ENCODE data around the gene SLC12A7.

The SLC12A7 gene

DNA sequence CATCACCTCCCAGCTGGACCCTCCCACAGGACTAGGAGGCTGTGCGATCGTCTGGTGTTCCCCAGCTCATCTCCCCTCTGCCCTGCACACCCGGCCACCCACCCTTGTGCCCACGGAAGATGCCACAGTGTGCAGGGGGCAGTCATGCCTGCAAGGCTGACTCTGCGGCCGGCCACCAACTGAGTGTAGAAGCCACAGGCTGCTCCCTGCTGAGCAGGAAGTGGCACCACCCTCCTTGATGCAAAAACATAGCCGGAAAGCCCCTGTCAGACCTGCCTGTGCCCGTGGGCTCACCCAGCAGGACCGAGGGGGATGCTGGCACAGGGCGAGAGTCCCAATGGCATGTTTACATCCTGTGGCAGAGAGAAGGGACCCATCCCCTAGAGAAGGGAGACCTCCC lies 40.3 kb upstream of the SLC12A7 start:
- DNase-seq (ENCODE audit: low read depth in 1 of 2, low spot score in 1 of 2): no peak
- in situ Hi-C loops (cut with HindIII; ENCODE audit: low pct_unique_long_range_greater_than_20kb, low sequenced_read_pairs): no loop called here
- no peak for TF ChIP-seq JUND (IDR thresholded peaks at IDR 0.05; ENCODE audit: low read depth)

DNA sequence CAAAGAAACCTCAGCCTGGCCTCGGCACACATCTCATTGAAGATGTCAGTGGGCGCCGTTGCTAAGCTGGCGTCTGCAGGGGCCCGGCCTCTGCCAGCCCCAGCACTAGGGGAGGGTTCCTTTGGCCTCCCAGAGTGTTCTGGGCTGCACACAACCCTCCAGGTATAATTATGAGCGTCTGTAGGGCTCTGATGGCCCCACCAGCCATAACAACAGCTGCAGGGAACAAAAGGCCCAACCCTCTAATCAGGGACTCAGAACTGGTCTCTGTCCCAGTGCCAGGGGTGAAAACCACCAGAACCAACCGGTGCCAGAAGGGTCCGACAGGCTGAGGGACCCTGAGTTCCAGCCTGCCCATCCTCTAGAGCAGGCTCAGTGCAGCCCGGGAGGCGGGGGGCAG lies 39.5 kb upstream of the SLC12A7 start:
- TF ChIP-seq JUND (IDR thresholded peaks at IDR 0.05; ENCODE audit: low read depth): no peak
- in situ Hi-C loops (cut with HindIII; ENCODE audit: low pct_unique_long_range_greater_than_20kb, low sequenced_read_pairs): no loop called here
- no peak for DNase-seq (ENCODE audit: low read depth in 1 of 2, low spot score in 1 of 2)

DNA sequence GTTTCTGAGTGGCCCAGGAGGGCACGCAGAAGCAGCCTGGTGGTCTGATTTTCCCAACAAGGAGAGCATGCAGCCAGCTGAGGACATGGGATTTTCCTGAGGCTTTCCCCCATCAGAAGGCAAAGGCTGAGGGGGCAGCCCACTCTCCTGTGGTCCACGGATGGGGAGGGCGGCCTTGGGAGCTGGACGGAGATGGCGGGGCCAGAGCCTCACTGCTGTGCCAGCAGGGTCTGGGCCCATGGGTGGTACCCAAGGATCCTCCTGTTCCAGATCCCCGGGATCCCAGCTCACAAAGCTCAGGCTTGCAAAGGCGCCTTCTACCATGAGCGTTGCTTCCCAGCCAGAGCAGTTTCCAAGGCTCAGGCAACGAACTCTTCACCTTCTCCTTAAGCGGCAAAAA lies 39.0 kb upstream of the SLC12A7 start:
- no peak for DNase-seq (ENCODE audit: low read depth in 1 of 2, low spot score in 1 of 2)
- in situ Hi-C loops (cut with HindIII; ENCODE audit: low pct_unique_long_range_greater_than_20kb, low sequenced_read_pairs): no loop called here
- no peak for TF ChIP-seq JUND (IDR thresholded peaks at IDR 0.05; ENCODE audit: low read depth)

DNA sequence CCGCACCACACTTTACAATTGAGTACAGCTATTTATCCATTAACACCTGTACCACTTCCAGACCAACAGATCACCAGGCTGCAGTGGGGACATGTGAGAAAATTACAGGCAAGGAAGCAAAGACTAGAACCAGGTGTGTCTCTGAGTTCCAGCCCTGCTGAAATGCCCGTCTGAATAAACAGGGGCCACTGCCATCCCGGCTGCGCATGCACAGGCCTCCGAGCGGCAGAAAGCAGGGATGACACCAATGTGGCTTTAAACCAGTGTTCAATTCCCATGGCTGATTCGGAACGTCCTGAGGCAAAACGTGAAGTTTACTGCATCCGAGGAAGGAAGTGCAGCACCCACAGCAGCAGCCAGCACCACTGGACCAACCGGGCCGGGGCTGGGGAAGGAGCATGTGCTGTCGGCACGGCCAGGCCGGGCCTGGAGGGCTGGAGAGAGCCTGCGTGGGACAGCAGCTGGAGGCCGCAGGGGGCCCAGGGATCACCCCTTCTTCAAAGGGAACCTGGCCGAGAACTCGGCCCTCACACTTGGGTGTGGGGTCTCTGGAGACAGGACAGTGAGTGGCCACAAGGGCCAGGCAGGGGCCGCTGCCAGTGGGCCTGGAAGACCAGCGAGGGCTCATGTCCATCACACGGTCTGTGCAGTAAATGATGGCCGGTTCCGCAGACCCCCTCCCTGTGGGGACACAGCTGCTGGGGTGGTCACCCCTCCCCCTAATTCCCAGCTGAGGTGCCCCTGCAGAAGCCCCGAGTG lies 33.0 kb upstream of the SLC12A7 start:
- in situ Hi-C loops (cut with HindIII; ENCODE audit: low pct_unique_long_range_greater_than_20kb, low sequenced_read_pairs): no loop called here
- no peak for TF ChIP-seq JUND (IDR thresholded peaks at IDR 0.05; ENCODE audit: low read depth)
- no peak for DNase-seq (ENCODE audit: low read depth in 1 of 2, low spot score in 1 of 2)

DNA sequence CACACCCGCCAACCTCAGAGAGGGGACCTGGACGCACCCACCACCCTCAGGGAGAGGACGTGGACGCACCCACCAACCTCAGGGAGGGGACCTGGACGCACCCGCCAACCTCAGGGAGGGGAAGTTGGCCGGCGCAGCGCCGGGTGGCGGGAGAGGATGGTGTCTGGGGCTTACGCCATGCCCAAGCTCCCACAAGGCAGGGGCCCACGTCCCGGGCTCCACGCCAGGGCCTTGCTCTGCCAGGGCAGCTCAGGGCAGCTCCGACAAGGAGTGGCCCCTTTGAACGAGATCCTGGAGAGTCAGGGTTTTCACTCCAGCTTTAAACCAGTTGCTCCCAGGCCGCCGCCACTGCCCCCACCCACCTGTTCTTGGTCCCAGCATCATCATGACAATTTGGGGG lies 32.2 kb upstream of the SLC12A7 start:
- TF ChIP-seq JUND (IDR thresholded peaks at IDR 0.05; ENCODE audit: low read depth): no peak
- in situ Hi-C loops (cut with HindIII; ENCODE audit: low pct_unique_long_range_greater_than_20kb, low sequenced_read_pairs): no loop called here
- DNase-seq (ENCODE audit: low read depth in 1 of 2, low spot score in 1 of 2): no peak

DNA sequence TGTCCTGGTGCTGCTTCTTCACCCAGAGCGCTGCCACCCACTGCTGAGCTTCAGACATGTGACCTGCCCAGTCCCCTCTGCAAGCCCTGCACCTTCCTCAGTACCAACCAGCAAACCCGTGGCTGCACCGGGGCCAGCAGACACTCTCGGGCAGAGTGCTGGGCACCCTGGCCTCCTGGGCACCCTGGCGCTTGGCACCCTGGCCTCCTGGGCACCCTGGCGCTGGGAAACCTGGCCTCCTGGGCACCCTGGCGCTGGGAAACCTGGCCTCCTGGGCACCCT lies 31.7 kb upstream of the SLC12A7 start:
- TF ChIP-seq JUND (IDR thresholded peaks at IDR 0.05; ENCODE audit: low read depth): no peak
- in situ Hi-C loops (cut with HindIII; ENCODE audit: low pct_unique_long_range_greater_than_20kb, low sequenced_read_pairs): no loop called here

DNA sequence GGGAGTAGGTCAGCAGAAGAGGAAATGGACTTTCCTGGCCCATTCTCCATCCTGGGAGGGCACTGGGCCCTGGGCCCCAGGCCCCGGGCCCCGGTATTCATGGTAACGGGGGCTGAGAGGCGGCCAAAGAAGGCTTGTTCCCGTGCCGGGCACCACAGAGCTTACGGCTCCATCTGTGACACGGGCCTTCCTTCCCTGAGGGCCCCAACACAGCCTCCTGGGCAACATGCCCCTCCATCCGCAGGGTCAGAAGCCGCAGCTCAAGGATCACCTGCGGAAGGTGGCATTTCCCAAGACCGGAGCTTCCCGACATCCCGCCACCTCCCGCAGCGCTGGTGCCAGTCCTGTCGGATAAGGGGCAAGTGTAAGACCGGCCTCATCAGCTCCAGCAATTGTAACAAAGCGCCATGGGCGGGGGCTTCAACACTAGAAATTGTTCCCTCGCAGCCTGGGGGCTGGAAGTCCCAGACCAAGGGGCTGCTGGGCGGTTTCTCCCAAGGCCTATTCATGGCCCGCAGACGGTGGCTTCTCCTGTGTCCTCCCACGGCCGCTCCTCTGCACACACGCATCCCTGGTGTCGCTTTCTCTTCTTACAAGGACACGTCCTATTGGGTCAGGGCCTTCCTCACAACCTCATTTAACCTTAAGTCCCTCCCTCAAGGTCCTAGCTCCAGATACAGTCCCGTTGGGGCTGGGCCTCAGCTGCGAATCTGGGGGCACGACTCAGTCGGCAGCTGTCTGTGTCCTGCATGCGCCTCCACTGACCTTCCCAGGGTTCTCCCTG lies 31.2 kb upstream of the SLC12A7 start:
- no peak for TF ChIP-seq JUND (IDR thresholded peaks at IDR 0.05; ENCODE audit: low read depth)
- no peak for DNase-seq (ENCODE audit: low read depth in 1 of 2, low spot score in 1 of 2)
- in situ Hi-C loops (cut with HindIII; ENCODE audit: low pct_unique_long_range_greater_than_20kb, low sequenced_read_pairs): no loop called here

More for the DNA sequence above, 31.7 kb upstream of the SLC12A7 start:
- no peak for DNase-seq (ENCODE audit: low read depth in 1 of 2, low spot score in 1 of 2)

DNA sequence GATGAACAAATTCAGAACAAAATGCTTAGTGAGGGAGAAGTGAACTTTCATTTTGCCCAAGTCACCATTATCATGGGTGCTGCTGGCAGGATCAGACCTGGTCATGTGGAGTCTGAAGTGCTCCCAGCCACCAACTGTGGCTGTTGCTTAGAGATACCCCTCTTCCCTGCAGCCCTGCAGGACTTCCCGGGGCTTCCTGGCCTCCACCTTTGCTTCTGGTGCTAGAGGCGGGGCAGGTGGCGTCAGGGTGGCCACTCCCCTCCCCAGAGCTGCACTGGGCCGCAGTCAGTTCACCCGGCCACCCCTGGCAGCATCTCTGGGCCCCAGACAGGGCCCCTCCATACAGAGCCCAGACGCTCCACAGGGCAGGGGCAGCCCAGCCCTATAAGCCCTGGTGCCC lies 30.0 kb upstream of the SLC12A7 start:
- no peak for DNase-seq (ENCODE audit: low read depth in 1 of 2, low spot score in 1 of 2)
- in situ Hi-C loops (cut with HindIII; ENCODE audit: low pct_unique_long_range_greater_than_20kb, low sequenced_read_pairs): no loop called here
- TF ChIP-seq JUND (IDR thresholded peaks at IDR 0.05; ENCODE audit: low read depth): no peak

DNA sequence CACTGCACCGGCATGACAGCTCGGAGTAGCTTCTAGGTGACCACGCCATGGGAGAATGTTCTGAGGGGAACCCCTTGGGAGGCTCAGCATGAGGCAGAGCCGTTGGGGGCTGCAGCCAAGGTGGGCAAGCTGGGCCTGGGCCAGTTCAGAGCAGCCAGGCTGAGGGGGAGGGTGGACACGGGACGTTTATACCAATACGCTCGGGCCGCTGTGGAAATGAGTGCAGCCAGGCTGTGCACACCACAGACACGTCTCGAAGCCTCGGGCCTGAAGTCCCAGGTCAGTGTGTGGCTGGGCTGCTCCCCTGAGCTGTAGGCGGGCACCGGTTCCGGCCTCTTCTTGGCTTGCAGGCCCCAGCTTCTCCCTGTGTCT lies 28.9 kb upstream of the SLC12A7 start:
- in situ Hi-C loops (cut with HindIII; ENCODE audit: low pct_unique_long_range_greater_than_20kb, low sequenced_read_pairs): no loop called here
- TF ChIP-seq JUND (IDR thresholded peaks at IDR 0.05; ENCODE audit: low read depth): no peak
- DNase-seq (ENCODE audit: low read depth in 1 of 2, low spot score in 1 of 2): no peak

DNA sequence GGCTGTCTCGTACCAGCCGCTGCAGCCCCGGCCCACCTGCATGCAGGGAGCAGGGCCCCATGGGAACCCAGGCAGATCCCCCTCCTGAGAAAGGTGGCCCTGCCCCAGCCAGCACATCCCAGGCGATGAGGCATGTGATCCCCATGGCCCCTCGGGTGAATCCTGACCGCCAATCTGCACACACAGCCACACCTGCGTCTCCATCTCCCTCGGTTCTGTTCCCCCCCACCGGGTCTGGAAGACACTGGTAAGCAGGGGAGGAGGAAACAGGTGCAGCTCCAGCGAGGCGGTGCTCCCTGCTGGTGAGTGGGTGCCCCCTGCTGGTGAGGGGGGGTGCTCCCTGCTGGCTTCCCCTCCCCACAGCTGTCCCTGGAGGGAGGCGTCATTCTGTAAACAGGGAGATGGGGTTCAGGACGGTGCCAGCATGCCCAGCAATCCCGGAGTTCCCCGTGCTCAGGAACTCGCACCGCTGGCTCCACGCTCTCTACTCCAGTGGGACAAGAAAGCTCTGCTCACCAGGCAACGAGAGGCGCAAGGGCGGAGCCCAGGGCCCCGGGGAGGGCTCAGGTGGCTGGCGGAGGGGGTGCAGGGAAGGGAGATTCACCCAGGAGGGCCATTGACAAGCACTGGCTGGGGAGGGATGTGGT lies 28.4 kb upstream of the SLC12A7 start:
- in situ Hi-C loops (cut with HindIII; ENCODE audit: low pct_unique_long_range_greater_than_20kb, low sequenced_read_pairs): no loop called here
- TF ChIP-seq JUND (IDR thresholded peaks at IDR 0.05; ENCODE audit: low read depth): no peak
- DNase-seq (ENCODE audit: low read depth in 1 of 2, low spot score in 1 of 2): peak; percentile 90 to 98

DNA sequence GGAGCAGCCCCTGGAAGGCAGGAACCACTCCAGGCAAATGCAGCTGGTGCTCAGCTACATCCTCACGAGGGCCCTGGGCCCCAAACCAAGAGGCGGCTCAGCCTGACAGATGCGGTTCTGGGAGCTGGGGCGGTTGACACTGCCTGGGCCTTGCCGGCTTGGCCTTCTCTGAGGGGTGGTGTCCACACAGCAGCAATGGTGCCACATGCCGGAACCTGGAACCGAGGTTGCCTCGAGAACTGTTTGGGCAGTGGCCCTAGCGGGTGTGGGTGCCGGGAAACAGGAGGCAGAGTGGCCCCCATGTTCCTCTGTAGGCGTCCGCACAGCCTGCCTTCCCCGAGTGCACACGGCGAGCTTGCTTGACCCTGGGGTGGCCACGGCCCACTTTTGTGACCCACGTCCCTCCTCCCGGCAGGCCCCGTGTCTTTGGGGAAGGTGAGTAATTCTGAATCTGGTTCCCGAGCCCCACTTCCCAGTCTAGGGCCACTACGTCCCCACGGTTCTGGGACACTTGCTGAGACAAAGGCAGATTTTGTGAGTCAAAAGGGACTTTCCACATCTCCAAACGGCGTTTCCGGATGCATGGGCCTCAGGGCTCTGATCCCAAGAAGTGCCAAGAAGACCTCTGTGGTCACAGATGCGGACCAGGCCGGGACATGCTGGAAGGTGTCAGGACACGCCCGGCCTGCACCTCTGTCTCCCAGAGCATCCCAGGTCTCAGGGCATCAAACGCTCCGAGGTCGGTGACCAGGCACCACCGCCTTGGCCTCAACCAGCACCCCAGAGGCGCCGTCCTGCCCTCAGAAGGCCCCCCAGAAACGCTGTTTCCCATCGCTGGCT lies 27.7 kb upstream of the SLC12A7 start:
- no peak for DNase-seq (ENCODE audit: low read depth in 1 of 2, low spot score in 1 of 2)
- TF ChIP-seq JUND (IDR thresholded peaks at IDR 0.05; ENCODE audit: low read depth): no peak
- in situ Hi-C loops (cut with HindIII; ENCODE audit: low pct_unique_long_range_greater_than_20kb, low sequenced_read_pairs): no loop called here

DNA sequence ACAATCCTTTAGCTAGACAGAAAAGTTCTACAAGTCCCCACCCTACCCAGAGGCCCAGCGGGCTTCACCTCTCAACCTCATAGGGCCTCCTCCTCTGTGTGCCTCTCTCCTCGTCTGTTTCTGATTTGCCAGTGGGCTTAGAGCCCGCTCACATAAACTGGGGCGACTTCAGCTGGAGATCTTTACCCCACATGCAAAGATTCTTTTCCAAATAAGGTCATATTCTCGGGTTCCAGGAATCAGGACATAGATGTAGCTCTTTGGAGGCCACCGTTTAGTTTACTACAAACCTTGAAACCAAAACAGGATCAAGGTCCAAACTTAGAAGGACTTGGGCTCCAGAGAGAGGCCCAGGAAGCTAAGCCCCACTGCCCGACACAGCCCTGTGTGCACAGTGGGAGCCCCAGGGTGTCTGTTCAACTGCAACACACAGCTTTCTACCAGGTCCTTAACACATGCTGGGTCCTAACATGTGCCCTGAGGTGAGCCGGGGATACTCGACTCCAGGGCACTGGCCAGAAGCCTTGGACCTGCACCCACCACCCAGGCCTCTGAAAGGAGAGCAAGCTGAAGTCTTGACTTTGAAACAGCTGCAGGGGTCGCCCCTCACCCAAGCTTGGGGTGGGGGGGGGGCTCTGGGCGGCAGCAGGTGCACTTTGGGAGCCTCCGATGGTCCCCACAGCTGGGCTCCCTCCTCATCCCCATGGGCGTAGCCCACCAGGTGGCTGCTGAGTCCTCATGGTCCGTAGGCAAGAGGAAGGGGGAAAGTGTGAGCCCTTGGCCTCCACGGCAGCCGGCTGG lies 26.8 kb upstream of the SLC12A7 start:
- no peak for TF ChIP-seq JUND (IDR thresholded peaks at IDR 0.05; ENCODE audit: low read depth)
- in situ Hi-C loops (cut with HindIII; ENCODE audit: low pct_unique_long_range_greater_than_20kb, low sequenced_read_pairs): no loop called here
- no peak for DNase-seq (ENCODE audit: low read depth in 1 of 2, low spot score in 1 of 2)

Data from T47D (cell line).